CD4-positive, alpha-beta T cell treated with Interleukin-4 for 1 hour (primary cell): Measurements from ENCODE around the gene HPDL.
A peak's percentile ranks its signal among the peaks of the same experiment; 100 is the strongest.
"Not testable (repeated sequence)": the region's sequence is repeated elsewhere in the genome, so short reads cannot be mapped to it uniquely, and the experiment has no call there.

Source experiments
- DNase-seq, 2 donors: peaks; one replicate each; pipeline ENCODE4 v3.0.0-alpha.2; 2020 to 2022

The HPDL gene

GRCh38 chr1:45326627-45327623 lies at the start of gene HPDL:
Gene HPDL (plus strand): TSS chr1:45326895. CDS start chr1:45327149, 254 bp downstream.
- peak; percentile 52 to 56 for DNase-seq

GRCh38 chr1:45282351-45282750 lies 44.3 kb upstream of the HPDL start:
- no peak for DNase-seq

- not testable (repeated sequence) for DNase-seq
Measured at GRCh38 chr1:45284858-45285257, 41.8 kb upstream of the HPDL start.

GRCh38 chr1:45286521-45286920 lies 40.2 kb upstream of the HPDL start:
- DNase-seq = not testable (repeated sequence)

GRCh38 chr1:45291002-45291401 lies 35.7 kb upstream of the HPDL start:
- DNase-seq = not testable (repeated sequence)

GRCh38 chr1:45291716-45292115 lies 35.0 kb upstream of the HPDL start:
- no peak for DNase-seq

- no peak for DNase-seq
Measured at GRCh38 chr1:45297666-45298356, 28.9 kb upstream of the HPDL start.

- DNase-seq = no peak
Measured at GRCh38 chr1:45299296-45299695, 27.4 kb upstream of the HPDL start.

- DNase-seq = peak; percentile 58 to 74
Measured at GRCh38 chr1:45299981-45300668, 26.6 kb upstream of the HPDL start.

- DNase-seq = no peak
Measured at GRCh38 chr1:45300669-45300997, 26.1 kb upstream of the HPDL start.

GRCh38 chr1:45302505-45303150 lies 24.1 kb upstream of the HPDL start:
- no peak for DNase-seq

GRCh38 chr1:45303520-45304310 lies 23.0 kb upstream of the HPDL start:
- peak; percentile 98 to 99 for DNase-seq

GRCh38 chr1:45304311-45305081 lies 22.2 kb upstream of the HPDL start:
- no peak for DNase-seq

GRCh38 chr1:45305231-45305630 lies 21.5 kb upstream of the HPDL start:
- DNase-seq = no peak

GRCh38 chr1:45306319-45306718 lies 20.4 kb upstream of the HPDL start:
- peak in 1 of 2 donors; percentile 7 for DNase-seq

- DNase-seq = no peak
Measured at GRCh38 chr1:45306905-45307304, 19.8 kb upstream of the HPDL start.

- no peak for DNase-seq
Measured at GRCh38 chr1:45314266-45314665, 12.4 kb upstream of the HPDL start.

- DNase-seq = no peak
Measured at GRCh38 chr1:45317166-45317565, 9.5 kb upstream of the HPDL start.

- DNase-seq = no peak
Measured at GRCh38 chr1:45319761-45320160, 6.9 kb upstream of the HPDL start.

GRCh38 chr1:45321444-45321843 lies 5.3 kb upstream of the HPDL start:
- DNase-seq = no peak

- no peak for DNase-seq
Measured at GRCh38 chr1:45322486-45323040, 4.1 kb upstream of the HPDL start.
